ENCODE data around the gene PLEKHM3. TPM values are rescaled to one million over a fixed set of nuclear protein-coding genes. Genes with fewer than 3 reads are reported as not detected.

Gene PLEKHM3
- total and polyA plus RNA-seq, 2 of the 13 experiments (the other 11 are each of a cell fraction or from before 2014, with no cell fraction given) = 4.5 to 4.7 TPM

GRCh38 chr2:207819839-207820784 is 205.2 kb downstream of the PLEKHM3 start (continued):
- no peak for TF ChIP-seq ZBTB25 (CRISPR knock-in tag; IDR thresholded peaks at IDR 0.05)
- no peak for TF ChIP-seq MTA3 (CRISPR knock-in tag; IDR thresholded peaks at IDR 0.05)
- TF ChIP-seq DZIP1 (CRISPR knock-in tag; IDR thresholded peaks at IDR 0.05) = no peak
- peak; percentile 54; the same call in 1 of the 2 replicates for TF ChIP-seq MYC (CRISPR knock-in tag; IDR thresholded peaks at IDR 0.05; ENCODE audit: borderline replicate concordance)
- no peak for TF ChIP-seq ZNF260 (CRISPR knock-in tag; IDR thresholded peaks at IDR 0.05; ENCODE audit: borderline replicate concordance, low read depth)
- TF ChIP-seq ZKSCAN5 (CRISPR knock-in tag; IDR thresholded peaks at IDR 0.05) = no peak
- TF ChIP-seq ZNF274 (CRISPR knock-in tag; IDR thresholded peaks at IDR 0.05) = no peak
- peak; percentile 68; the same call in 1 of the 2 replicates for TF ChIP-seq HNF4G (IDR thresholded peaks at IDR 0.05; ENCODE audit: borderline replicate concordance, low read depth, low read length)
- TF ChIP-seq HNF4G (CRISPR knock-in tag; IDR thresholded peaks at IDR 0.05; ENCODE audit: borderline replicate concordance, low read depth) = peak; percentile 83; the same call in 1 of the 2 replicates
- TF ChIP-seq RFXANK (CRISPR knock-in tag; IDR thresholded peaks at IDR 0.05) = 0 out of 2 replicates have a peak, but pooled peaks have one; percentile 32
- TF ChIP-seq KLF11 (CRISPR knock-in tag; IDR thresholded peaks at IDR 0.05) = peak; percentile 95
- peak; percentile 81; the same call in 1 of the 2 replicates for TF ChIP-seq ZNF609 (CRISPR knock-in tag; IDR thresholded peaks at IDR 0.05; ENCODE audit: borderline replicate concordance)
- no peak for TF ChIP-seq SATB2 (CRISPR knock-in tag; IDR thresholded peaks at IDR 0.05)
- 0 out of 2 replicates have a peak, but pooled peaks have one; percentile 51 for TF ChIP-seq GFI1 (CRISPR knock-in tag; IDR thresholded peaks at IDR 0.05; ENCODE audit: borderline replicate concordance)
- TF ChIP-seq TCF7L2 (IDR thresholded peaks at IDR 0.05; ENCODE audit: low read depth, low read length) = no peak
- no peak; the same call in 1 of the 2 replicates for TF ChIP-seq MIER2 (CRISPR knock-in tag; IDR thresholded peaks at IDR 0.05)
- no peak for TF ChIP-seq ZNF224 (CRISPR knock-in tag; IDR thresholded peaks at IDR 0.05)
- TF ChIP-seq PHF8 (CRISPR knock-in tag; IDR thresholded peaks at IDR 0.05) = no peak; the same call in 1 of the 2 replicates
- peak; percentile 52; the same call in 1 of the 2 replicates for TF ChIP-seq ZFX (CRISPR knock-in tag; IDR thresholded peaks at IDR 0.05; ENCODE audit: low read depth)
- TF ChIP-seq ZNF414 (CRISPR knock-in tag; IDR thresholded peaks at IDR 0.05) = peak; percentile 64; the same call in 1 of the 2 replicates

All from HepG2 (cell line).